Measurements from ENCODE around the gene SLC15A3.

SLC15A3 gene

GRCh38 chr11:60945295-60945667, 6.7 kb downstream of the SLC15A3 start:
- DNase-seq = no peak
- no peak for ATAC-seq

- DNase-seq = no peak
- ATAC-seq = no peak
Observed at GRCh38 chr11:60944490-60945294, 7.3 kb downstream of the SLC15A3 start.

- ATAC-seq (no peak), DNase-seq (no peak)
Observed at GRCh38 chr11:60942970-60943565, 8.9 kb downstream of the SLC15A3 start.

GRCh38 chr11:60942219-60942618, 9.8 kb downstream of the SLC15A3 start:
- ATAC-seq = no peak
- DNase-seq = no peak

GRCh38 chr11:60941371-60942119, 10.4 kb downstream of the SLC15A3 start:
- ATAC-seq = no peak
- DNase-seq = no peak

- no peak for DNase-seq
- ATAC-seq = no peak
Observed at GRCh38 chr11:60939855-60940254, 12.1 kb downstream of the SLC15A3 start.

GRCh38 chr11:60939301-60939700, 12.7 kb downstream of the SLC15A3 start:
- ATAC-seq (no peak), DNase-seq (no peak)

- ATAC-seq = no peak
Observed at GRCh38 chr11:60938500-60938899, 13.5 kb downstream of the SLC15A3 start.

GRCh38 chr11:60937811-60938210, 14.2 kb downstream of the SLC15A3 start:
- no peak for DNase-seq
- no peak for ATAC-seq

More at GRCh38 chr11:60938500-60938899, 13.5 kb downstream of the SLC15A3 start:
- DNase-seq = no peak

- no peak for ATAC-seq
- no peak for DNase-seq
Observed at GRCh38 chr11:60937144-60937527, 14.8 kb downstream of the SLC15A3 start.

GRCh38 chr11:60936467-60937143, 15.4 kb downstream of the SLC15A3 start:
- no peak for ATAC-seq

GRCh38 chr11:60935676-60936442, 16.1 kb downstream of the SLC15A3 start:
- DNase-seq = no peak
- no peak for ATAC-seq

More at GRCh38 chr11:60936467-60937143, 15.4 kb downstream of the SLC15A3 start:
- DNase-seq = no peak

- DNase-seq (no peak), ATAC-seq (no peak)
Observed at GRCh38 chr11:60934790-60935605, 17.0 kb downstream of the SLC15A3 start.

- ATAC-seq = no peak
- no peak for DNase-seq
Observed at GRCh38 chr11:60934124-60934789, 17.7 kb downstream of the SLC15A3 start.

- ATAC-seq (no peak), DNase-seq (no peak)
Observed at GRCh38 chr11:60933416-60934123, 18.4 kb downstream of the SLC15A3 start.

GRCh38 chr11:60932605-60933356, 19.2 kb downstream of the SLC15A3 start:
- DNase-seq = no peak

GRCh38 chr11:60931917-60932316, 20.1 kb downstream of the SLC15A3 start:
- no peak for ATAC-seq
- DNase-seq = no peak

More at GRCh38 chr11:60932605-60933356, 19.2 kb downstream of the SLC15A3 start:
- ATAC-seq = no peak

- DNase-seq (no peak), ATAC-seq (no peak)
Observed at GRCh38 chr11:60930394-60930793, 21.6 kb downstream of the SLC15A3 start.

GRCh38 chr11:60929764-60930163, 22.2 kb downstream of the SLC15A3 start:
- DNase-seq (no peak), ATAC-seq (no peak)

All from stimulated activated naive CD8-positive, alpha-beta T cell treated with anti-CD3 and anti-CD28 coated beads, Interleukin-15, Interleukin-2, amounts not matched to agents 100 U/mL and 50 U/mL, for 24 hours (primary cell).